Activated CD4-positive, alpha-beta T cell treated with anti-CD3 and anti-CD28 coated beads, Interleukin-2, amount 10 ng/mL, durations not matched to agents 7 days and 5 days (primary cell): ENCODE measurements around the gene CD80. TPM values are rescaled to one million over a fixed set of nuclear protein-coding genes. Genes with fewer than 3 reads are reported as not detected.

ENCODE experiments used
- CTCF ChIA-PET: fragments of 350-600 bp; sonication (Branson Sonifier 250); formaldehyde crosslinking; loops from one replicate; lab custom pipeline; 2021; ENCODE audit warnings: antibody characterized with exemption; lab: Charles Lee
- POLR2A ChIA-PET: fragments of 350-600 bp; sonication (Branson Sonifier 250); formaldehyde crosslinking; loops from one replicate; lab custom pipeline; 2021; ENCODE audit warnings: antibody characterized with exemption; lab: Charles Lee
- DNase-seq: peaks from one replicate; pipeline ENCODE4 v3.0.0-alpha.2; 2020
- H3K27ac Mint-ChIP-seq: one replicate; pipeline ENCODE4 v1.8.0; 2021; ENCODE audit warnings: mild to moderate bottlenecking, moderate library complexity, mixed read lengths
- H3K27me3 Mint-ChIP-seq: one replicate; pipeline ENCODE4 v1.8.0; 2021; ENCODE audit warnings: mixed read lengths
- H3K36me3 Mint-ChIP-seq: one replicate; pipeline ENCODE4 v1.8.0; 2021; ENCODE audit warnings: low read depth, mixed read lengths
- H3K4me1 Mint-ChIP-seq: one replicate; pipeline ENCODE4 v1.8.0; 2021; ENCODE audit warnings: mixed read lengths
- H3K4me3 Mint-ChIP-seq: one replicate; pipeline ENCODE4 v1.8.0; 2021; ENCODE audit warnings: mild to moderate bottlenecking, moderate library complexity, mixed read lengths
- H3K9me3 Mint-ChIP-seq: one replicate; pipeline ENCODE4 v1.8.0; 2021; ENCODE audit warnings: mixed read lengths
- total RNA-seq, 2 experiments: library from RNA; stranded (reverse); gene quantifications; one replicate each; pipeline ENCODE4 v1.2.3, GENCODE V29; 2021

CD80 gene
- total RNA-seq, result 1 to 10 TPM; 7.2 to 7.4 TPM

- H3K9me3 Mint-ChIP-seq, result no peaks in the 10 kb centered on the region
- peak within 1 kb of the TSS; percentile 73 for H3K4me3 Mint-ChIP-seq
- peaks cover 13% of the 10 kb centered on the region for H3K36me3 Mint-ChIP-seq
- no peaks in the 10 kb centered on the region for H3K27me3 Mint-ChIP-seq
- H3K4me1 Mint-ChIP-seq, result peaks cover 58% of the 10 kb centered on the region
- peak; percentile 78 for DNase-seq
- POLR2A ChIA-PET, result no interaction called here
- H3K27ac Mint-ChIP-seq, result peak within 1 kb of the TSS; percentile 42
- CTCF ChIA-PET, result interaction anchor here (0.6 to 2.0 kb wide), 7 partner anchors 9 to 198 kb away, joined by 3 to 9 read pairs (median 3); partner anchors contain the start of gene POGLUT1
Observed at GRCh38 chr3:119559441-119559963, at the start of gene CD80. CD80 (minus strand) TSS chr3:119559614; CDS start chr3:119557728, 1,886 bp downstream.

GRCh38 chr3:119608405-119609000 is 49.1 kb upstream of the CD80 start:
- ChIA-PET CTCF (interaction anchor here (1.1 to 2.5 kb wide), 2 partner anchors 8 to 12 kb away, joined by 3 to 13 read pairs; no protein-coding TSS in a partner anchor), POLR2A (no interaction called here)
- Mint-ChIP-seq H3K4me1 (no peaks in the 10 kb centered on the region), H3K36me3 (no peaks in the 10 kb centered on the region), H3K4me3 (no peak overlapping the region), H3K9me3 (no peaks in the 10 kb centered on the region), H3K27me3 (peaks cover 32% of the 10 kb centered on the region), H3K27ac (no peak overlapping the region)
- no peak for DNase-seq

- H3K4me1 Mint-ChIP-seq, result peaks cover 10% of the 10 kb centered on the region
- no peaks in the 10 kb centered on the region for H3K9me3 Mint-ChIP-seq
- no peak overlapping the region for H3K4me3 Mint-ChIP-seq
- H3K36me3 Mint-ChIP-seq, result no peaks in the 10 kb centered on the region
- no peak for DNase-seq
- ChIA-PET CTCF (interaction anchor here (0.7 to 5.1 kb wide), 2 partner anchors 22 to 75 kb away, joined by 4 to 17 read pairs; no protein-coding TSS in a partner anchor), POLR2A (no interaction called here)
- H3K27me3 Mint-ChIP-seq, result peaks cover 24% of the 10 kb centered on the region
- H3K27ac Mint-ChIP-seq, result no peak overlapping the region
Observed at GRCh38 chr3:119604878-119605277, 45.5 kb upstream of the CD80 start.

GRCh38 chr3:119602676-119603075 is 43.3 kb upstream of the CD80 start:
- no peak for DNase-seq
- Mint-ChIP-seq H3K27me3 (peaks cover 9% of the 10 kb centered on the region), H3K9me3 (no peaks in the 10 kb centered on the region)

GRCh38 chr3:119601154-119601553 is 41.7 kb upstream of the CD80 start:
- H3K4me1 Mint-ChIP-seq, result peaks cover 15% of the 10 kb centered on the region
- CTCF ChIA-PET, result interaction anchor here (0.6 to 5.1 kb wide), 9 partner anchors 8 to 106 kb away, joined by 3 to 26 read pairs (median 9); partner anchors contain the start of genes ADPRH and CD80
- H3K27ac Mint-ChIP-seq, result no peak overlapping the region
- no peak for DNase-seq
- no peak overlapping the region for H3K4me3 Mint-ChIP-seq
- peaks cover 3% of the 10 kb centered on the region for H3K27me3 Mint-ChIP-seq
- no peaks in the 10 kb centered on the region for H3K36me3 Mint-ChIP-seq
- H3K9me3 Mint-ChIP-seq, result no peaks in the 10 kb centered on the region
- POLR2A ChIA-PET, result no interaction called here

More at GRCh38 chr3:119602676-119603075, 43.3 kb upstream of the CD80 start:
- H3K4me3 Mint-ChIP-seq, result no peak overlapping the region
- H3K27ac Mint-ChIP-seq, result no peak overlapping the region
- ChIA-PET CTCF (interaction anchor here (3.7 to 5.1 kb wide), 2 partner anchors 12 to 25 kb away, joined by 17 read pairs; no protein-coding TSS in a partner anchor), POLR2A (no interaction called here)
- no peaks in the 10 kb centered on the region for H3K36me3 Mint-ChIP-seq
- H3K4me1 Mint-ChIP-seq, result peaks cover 10% of the 10 kb centered on the region

GRCh38 chr3:119600732-119601131 is 41.3 kb upstream of the CD80 start:
- POLR2A ChIA-PET, result no interaction called here
- H3K9me3 Mint-ChIP-seq, result no peaks in the 10 kb centered on the region
- DNase-seq, result no peak
- H3K27me3 Mint-ChIP-seq, result peaks cover 3% of the 10 kb centered on the region
- peaks cover 18% of the 10 kb centered on the region for H3K4me1 Mint-ChIP-seq
- no peaks in the 10 kb centered on the region for H3K36me3 Mint-ChIP-seq
- H3K4me3 Mint-ChIP-seq, result no peak overlapping the region
- no peak overlapping the region for H3K27ac Mint-ChIP-seq
- CTCF ChIA-PET, result interaction anchor here (1.0 to 5.1 kb wide), 12 partner anchors 8 to 80 kb away, joined by 3 to 26 read pairs (median 8); partner anchors contain the start of genes ADPRH and CD80

GRCh38 chr3:119599558-119600174 is 40.3 kb upstream of the CD80 start:
- Mint-ChIP-seq H3K4me3 (no peak overlapping the region), H3K36me3 (no peaks in the 10 kb centered on the region), H3K27me3 (peaks cover 3% of the 10 kb centered on the region), H3K9me3 (no peaks in the 10 kb centered on the region), H3K4me1 (peaks cover 19% of the 10 kb centered on the region), H3K27ac (peak overlapping the region; percentile 27)
- DNase-seq, result no peak
- POLR2A ChIA-PET, result no interaction called here
- CTCF ChIA-PET, result interaction anchor here (0.8 to 3.7 kb wide), 11 partner anchors 9 to 81 kb away, joined by 3 to 26 read pairs (median 7); partner anchors contain the start of gene CD80

- ChIA-PET CTCF (interaction anchor here (2.7 to 3.7 kb wide), 4 partner anchors 8 to 39 kb away, joined by 8 to 26 read pairs (median 13); partner anchors contain the start of gene CD80), POLR2A (no interaction called here)
- no peak overlapping the region for H3K4me3 Mint-ChIP-seq
- no peak for DNase-seq
- H3K36me3 Mint-ChIP-seq, result no peaks in the 10 kb centered on the region
- H3K27me3 Mint-ChIP-seq, result peaks cover 4% of the 10 kb centered on the region
- no peaks in the 10 kb centered on the region for H3K9me3 Mint-ChIP-seq
- no peak overlapping the region for H3K27ac Mint-ChIP-seq
- peaks cover 19% of the 10 kb centered on the region for H3K4me1 Mint-ChIP-seq
Observed at GRCh38 chr3:119598410-119599098, 39.1 kb upstream of the CD80 start.

- no peak within 1 kb of the TSS for H3K27ac Mint-ChIP-seq
- H3K4me1 Mint-ChIP-seq, result peaks cover 19% of the 10 kb centered on the region
- ChIA-PET CTCF (no interaction called here), POLR2A (no interaction called here)
- H3K4me3 Mint-ChIP-seq, result no peak within 1 kb of the TSS
- peaks cover 5% of the 10 kb centered on the region for H3K27me3 Mint-ChIP-seq
- no peak for DNase-seq
- H3K36me3 Mint-ChIP-seq, result no peaks in the 10 kb centered on the region
- H3K9me3 Mint-ChIP-seq, result no peaks in the 10 kb centered on the region
Observed at GRCh38 chr3:119597548-119598288, 38.3 kb upstream of the CD80 start, which contains the start of gene PLA1A. PLA1A (plus strand) TSS chr3:119597885; CDS start chr3:119597914, 29 bp downstream.

GRCh38 chr3:119596398-119596797 is 37.0 kb upstream of the CD80 start:
- ChIA-PET POLR2A (no interaction called here), CTCF (interaction anchor here (1.0 to 1.4 kb wide), 3 partner anchors 9 to 45 kb away, joined by 4 to 5 read pairs (median 5); no protein-coding TSS in a partner anchor)
- Mint-ChIP-seq H3K27me3 (peaks cover 5% of the 10 kb centered on the region), H3K4me1 (peaks cover 19% of the 10 kb centered on the region), H3K36me3 (no peaks in the 10 kb centered on the region), H3K4me3 (no peak overlapping the region), H3K27ac (no peak overlapping the region), H3K9me3 (no peaks in the 10 kb centered on the region)
- no peak for DNase-seq

- no peak overlapping the region for H3K4me3 Mint-ChIP-seq
- CTCF ChIA-PET, result interaction anchor here (1.0 to 1.4 kb wide), 3 partner anchors 8 to 46 kb away, joined by 4 to 5 read pairs (median 5); no protein-coding TSS in a partner anchor
- no peaks in the 10 kb centered on the region for H3K9me3 Mint-ChIP-seq
- H3K36me3 Mint-ChIP-seq, result no peaks in the 10 kb centered on the region
- DNase-seq, result no peak
- peaks cover 5% of the 10 kb centered on the region for H3K27me3 Mint-ChIP-seq
- H3K27ac Mint-ChIP-seq, result no peak overlapping the region
- POLR2A ChIA-PET, result no interaction called here
- peaks cover 15% of the 10 kb centered on the region for H3K4me1 Mint-ChIP-seq
Observed at GRCh38 chr3:119595639-119596334, 36.4 kb upstream of the CD80 start.
